ENCODE results near the gene ATG9B. TPM values are rescaled to one million over a fixed set of nuclear protein-coding genes. Genes with fewer than 3 reads are reported as not detected.

Gene ATG9B
- total and polyA plus RNA-seq, 9 of the 15 experiments (the other 6 are each of a cell fraction or from before 2014, with no cell fraction given): 0.29 to 8.0 (median 2.1) TPM

DNA sequence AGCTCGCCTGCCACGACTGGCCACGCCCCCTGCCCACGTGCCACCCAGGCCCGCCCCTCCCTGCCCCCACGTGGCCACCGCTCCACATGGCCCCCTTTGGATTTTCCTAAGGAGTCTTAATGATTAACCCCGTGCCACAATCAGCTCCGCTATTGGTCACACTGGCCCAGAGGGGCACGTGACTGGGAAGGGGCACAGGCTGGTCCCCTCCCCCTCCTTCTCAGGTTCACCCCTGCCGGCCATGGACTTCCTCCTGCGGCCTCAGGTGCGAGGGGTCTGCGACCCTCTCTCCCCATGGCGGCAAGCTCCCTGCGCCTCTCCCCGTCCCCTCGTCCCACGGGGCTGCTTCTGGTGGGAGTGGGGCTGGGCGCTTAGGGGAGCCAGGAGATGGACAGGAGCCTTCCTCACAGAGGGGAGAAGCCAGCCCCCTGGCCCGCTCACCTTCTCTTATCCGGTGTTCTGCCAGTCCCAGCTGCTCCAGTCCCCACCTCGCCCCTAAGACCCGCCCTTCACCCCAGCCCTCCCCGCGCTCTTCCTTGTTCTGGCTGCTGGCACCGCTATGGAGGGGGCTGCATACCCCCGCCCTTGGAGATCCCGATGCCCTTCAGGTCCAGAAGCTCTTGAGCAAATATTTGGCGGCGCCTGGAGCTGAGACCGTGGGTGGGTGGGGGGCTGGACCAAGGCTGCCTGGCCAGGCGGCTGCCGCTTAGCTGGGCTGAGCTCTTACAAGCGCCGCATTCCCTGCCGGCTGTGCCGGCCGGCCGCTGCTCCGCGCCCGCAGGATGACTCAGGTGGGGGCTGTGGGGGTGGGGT is 38.3 kb upstream of the ATG9B start (continued):
- TF ChIP-seq ZNF175 (CRISPR knock-in tag; IDR thresholded peaks at IDR 0.05; ENCODE audit: low read depth): no peak
- TF ChIP-seq EWSR1 (IDR thresholded peaks at IDR 0.05; ENCODE audit: borderline replicate concordance, low read depth, partially characterized antibody): no peak
- TF ChIP-seq TCFL5 (CRISPR knock-in tag; conservative IDR thresholded peaks at IDR 0.05): no peak
- TF ChIP-seq CEBPG (CRISPR knock-in tag; IDR thresholded peaks at IDR 0.05): no peak
- no peak for TF ChIP-seq CEBPG (tag; conservative IDR thresholded peaks at IDR 0.05 in 1 of 2, IDR thresholded peaks at IDR 0.05 in 1 of 2)
- TF ChIP-seq CAMTA2 (CRISPR knock-in tag; conservative IDR thresholded peaks at IDR 0.05): no peak
- TF ChIP-seq GATAD2A (IDR thresholded peaks at IDR 0.05): no peak
- no peak for TF ChIP-seq NBN (IDR thresholded peaks at IDR 0.05; ENCODE audit: low read depth)
- no peak for TF ChIP-seq CTCFL (IDR thresholded peaks at IDR 0.05; ENCODE audit: borderline replicate concordance, insufficient read depth, low read depth, low read length, poor library complexity, severe bottlenecking)
- TF ChIP-seq TAL1 (IDR thresholded peaks at IDR 0.05): no peak
- TF ChIP-seq BRD4 (IDR thresholded peaks at IDR 0.05): no peak
